ENCODE results near the gene SUGP1.

Gene SUGP1

DNA sequence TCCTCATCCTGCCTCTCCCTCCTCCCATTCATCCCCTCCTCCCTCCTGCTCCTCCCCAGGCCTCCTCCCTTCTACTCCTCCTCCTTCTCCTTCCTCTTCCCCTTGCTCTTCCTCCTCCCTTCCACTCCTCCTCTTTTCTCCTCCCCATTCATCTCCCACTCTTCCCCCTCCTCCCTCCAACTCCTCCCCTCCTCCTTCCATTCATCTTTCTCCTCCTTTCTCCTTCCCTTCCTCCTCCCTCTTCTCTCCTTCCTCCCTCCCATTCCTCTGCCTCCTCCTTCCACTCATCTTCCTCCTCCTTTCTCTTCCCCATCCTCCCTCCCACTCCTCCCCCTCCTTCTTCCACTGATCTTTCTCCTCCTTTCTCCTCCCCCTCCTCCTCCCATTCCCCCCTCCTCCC lies 80.6 kb downstream of the SUGP1 start:
- no peak overlapping the region for H3K27ac ChIP-seq (ENCODE audit: low read depth, low read length)
- H3K56ac ChIP-seq (ENCODE audit: low read length) = no peak overlapping the region
- no peak overlapping the region for H3K4me3 ChIP-seq (ENCODE audit: low read length)
- H3K27me3 ChIP-seq (ENCODE audit: insufficient read depth, low read length, poor library complexity) = no peaks in the 10 kb centered on the region
- no peak overlapping the region for H2BK15ac ChIP-seq (replicated peaks; ENCODE audit: low read depth)
- no peak overlapping the region for H3K23ac ChIP-seq (ENCODE audit: low read length)
- no peaks in the 10 kb centered on the region for H3K4me1 ChIP-seq (ENCODE audit: control insufficient read depth, low read depth, low read length)
- no peaks in the 10 kb centered on the region for H3K79me2 ChIP-seq (ENCODE audit: control insufficient read depth, insufficient read depth, low read length)
- no peak overlapping the region for H3K4me2 ChIP-seq (ENCODE audit: low read length)
- no peaks in the 10 kb centered on the region for H3K36me3 ChIP-seq (ENCODE audit: control insufficient read depth, insufficient read depth, low read length)
- H3K4ac ChIP-seq (ENCODE audit: low read depth, low read length) = no peak overlapping the region
- H3K9ac ChIP-seq (ENCODE audit: low read length) = no peak overlapping the region
- no peak for DNase-seq
- no peak overlapping the region for H2BK120ac ChIP-seq (ENCODE audit: low read depth, low read length)
- no peak overlapping the region for H3K18ac ChIP-seq (ENCODE audit: low read length)
- H2AK5ac ChIP-seq (ENCODE audit: low read length) = no peak overlapping the region
- no peaks in the 10 kb centered on the region for H3K79me1 ChIP-seq (ENCODE audit: low read length)
- no peak overlapping the region for H4K5ac ChIP-seq (ENCODE audit: low read length)
- H4K8ac ChIP-seq (ENCODE audit: low read depth, low read length) = no peak overlapping the region
- no peak overlapping the region for H2BK5ac ChIP-seq (ENCODE audit: low read length)

DNA sequence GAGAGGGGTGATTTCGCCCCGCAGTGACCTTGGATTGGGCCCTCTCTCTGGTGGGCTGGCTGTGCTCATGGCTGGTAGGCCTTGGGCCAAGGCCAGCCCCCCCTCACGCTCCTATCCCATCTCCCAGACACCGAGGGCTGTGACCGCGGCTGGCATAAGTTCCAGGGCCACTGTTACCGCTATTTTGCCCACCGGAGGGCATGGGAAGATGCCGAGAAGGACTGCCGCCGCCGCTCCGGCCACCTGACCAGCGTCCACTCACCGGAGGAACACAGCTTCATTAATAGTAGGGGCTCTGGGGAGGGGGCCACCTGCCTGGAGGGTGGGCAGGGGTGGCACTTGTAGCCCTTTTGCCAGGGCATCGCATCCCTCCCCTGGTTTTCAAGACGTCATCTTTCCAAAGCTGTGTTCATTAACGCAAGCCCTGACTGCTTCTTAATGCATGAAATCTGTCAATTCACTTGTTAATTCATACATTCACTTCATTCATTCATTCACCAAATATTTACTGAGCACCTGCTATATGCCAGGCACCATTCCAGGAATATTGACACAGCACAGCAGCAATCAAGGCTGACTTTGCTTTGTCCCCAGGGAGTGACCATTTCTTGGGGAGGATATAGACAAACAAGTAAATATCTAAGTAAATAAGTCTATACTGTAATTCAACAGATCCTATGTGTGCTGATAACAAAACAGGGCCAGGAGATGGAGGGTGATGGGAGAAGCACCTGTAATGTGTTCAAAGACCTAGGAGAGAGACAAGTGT lies 82.0 kb downstream of the SUGP1 start:
- H3K79me2 ChIP-seq (ENCODE audit: control insufficient read depth, insufficient read depth, low read length) = no peaks in the 10 kb centered on the region
- no peak overlapping the region for H3K4me2 ChIP-seq (ENCODE audit: low read length)
- no peaks in the 10 kb centered on the region for H3K36me3 ChIP-seq (ENCODE audit: control insufficient read depth, insufficient read depth, low read length)
- H3K79me1 ChIP-seq (ENCODE audit: low read length) = no peaks in the 10 kb centered on the region
- no peak for DNase-seq
- H3K27ac ChIP-seq (ENCODE audit: low read depth, low read length) = no peak overlapping the region
- no peak overlapping the region for H3K4me3 ChIP-seq (ENCODE audit: low read length)
- H4K5ac ChIP-seq (ENCODE audit: low read length) = no peak overlapping the region
- H3K18ac ChIP-seq (ENCODE audit: low read length) = no peak overlapping the region
- H2BK120ac ChIP-seq (ENCODE audit: low read depth, low read length) = no peak overlapping the region
- no peak overlapping the region for H2BK5ac ChIP-seq (ENCODE audit: low read length)
- H3K23ac ChIP-seq (ENCODE audit: low read length) = no peak overlapping the region
- no CpG with 5 or more reads among the region's 18 CpGs for WGBS (ENCODE audit: extremely low coverage, insufficient coverage, low lambda C conversion rate)
- H3K9ac ChIP-seq (ENCODE audit: low read length) = no peak overlapping the region
- no peak overlapping the region for H3K4ac ChIP-seq (ENCODE audit: low read depth, low read length)
- no peak overlapping the region for H2AK5ac ChIP-seq (ENCODE audit: low read length)
- H3K56ac ChIP-seq (ENCODE audit: low read length) = no peak overlapping the region
- no peak overlapping the region for H4K8ac ChIP-seq (ENCODE audit: low read depth, low read length)
- H3K4me1 ChIP-seq (ENCODE audit: control insufficient read depth, low read depth, low read length) = no peaks in the 10 kb centered on the region
- H3K27me3 ChIP-seq (ENCODE audit: insufficient read depth, low read length, poor library complexity) = no peaks in the 10 kb centered on the region
- H2BK15ac ChIP-seq (replicated peaks; ENCODE audit: low read depth) = no peak overlapping the region

DNA sequence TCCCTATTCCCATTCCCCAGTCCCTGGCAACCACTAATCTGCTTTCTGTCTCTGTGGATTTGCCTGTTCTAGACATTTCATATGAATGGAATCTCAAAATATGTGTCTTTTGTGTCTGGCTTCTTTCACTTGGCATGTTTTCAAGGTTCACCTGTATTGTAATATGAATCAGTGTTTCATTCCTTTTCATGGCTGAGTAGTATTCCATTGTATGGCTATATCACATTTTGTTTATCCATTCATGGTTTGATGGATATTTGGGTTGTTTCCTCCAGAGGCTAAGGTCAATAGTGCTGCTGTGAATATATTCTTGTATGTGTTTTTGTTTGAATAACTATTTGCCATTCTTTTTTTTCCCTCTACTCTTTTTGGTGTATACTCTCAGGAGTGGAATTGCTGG lies 84.1 kb downstream of the SUGP1 start:
- H3K23ac ChIP-seq (ENCODE audit: low read length) = no peak overlapping the region
- H2BK120ac ChIP-seq (ENCODE audit: low read depth, low read length) = no peak overlapping the region
- DNase-seq = no peak
- H3K79me2 ChIP-seq (ENCODE audit: control insufficient read depth, insufficient read depth, low read length) = no peaks in the 10 kb centered on the region
- H3K4me3 ChIP-seq (ENCODE audit: low read length) = no peak overlapping the region
- no peak overlapping the region for H2BK15ac ChIP-seq (replicated peaks; ENCODE audit: low read depth)
- no peaks in the 10 kb centered on the region for H3K79me1 ChIP-seq (ENCODE audit: low read length)
- H4K8ac ChIP-seq (ENCODE audit: low read depth, low read length) = no peak overlapping the region
- no peak overlapping the region for H3K9ac ChIP-seq (ENCODE audit: low read length)
- no peaks in the 10 kb centered on the region for H3K27me3 ChIP-seq (ENCODE audit: insufficient read depth, low read length, poor library complexity)
- H3K4ac ChIP-seq (ENCODE audit: low read depth, low read length) = no peak overlapping the region
- no peak overlapping the region for H3K4me2 ChIP-seq (ENCODE audit: low read length)
- H4K5ac ChIP-seq (ENCODE audit: low read length) = no peak overlapping the region
- H3K18ac ChIP-seq (ENCODE audit: low read length) = no peak overlapping the region
- no peaks in the 10 kb centered on the region for H3K36me3 ChIP-seq (ENCODE audit: control insufficient read depth, insufficient read depth, low read length)
- H3K56ac ChIP-seq (ENCODE audit: low read length) = no peak overlapping the region
- no peak overlapping the region for H2AK5ac ChIP-seq (ENCODE audit: low read length)
- H3K27ac ChIP-seq (ENCODE audit: low read depth, low read length) = no peak overlapping the region
- H2BK5ac ChIP-seq (ENCODE audit: low read length) = no peak overlapping the region
- no peaks in the 10 kb centered on the region for H3K4me1 ChIP-seq (ENCODE audit: control insufficient read depth, low read depth, low read length)

DNA sequence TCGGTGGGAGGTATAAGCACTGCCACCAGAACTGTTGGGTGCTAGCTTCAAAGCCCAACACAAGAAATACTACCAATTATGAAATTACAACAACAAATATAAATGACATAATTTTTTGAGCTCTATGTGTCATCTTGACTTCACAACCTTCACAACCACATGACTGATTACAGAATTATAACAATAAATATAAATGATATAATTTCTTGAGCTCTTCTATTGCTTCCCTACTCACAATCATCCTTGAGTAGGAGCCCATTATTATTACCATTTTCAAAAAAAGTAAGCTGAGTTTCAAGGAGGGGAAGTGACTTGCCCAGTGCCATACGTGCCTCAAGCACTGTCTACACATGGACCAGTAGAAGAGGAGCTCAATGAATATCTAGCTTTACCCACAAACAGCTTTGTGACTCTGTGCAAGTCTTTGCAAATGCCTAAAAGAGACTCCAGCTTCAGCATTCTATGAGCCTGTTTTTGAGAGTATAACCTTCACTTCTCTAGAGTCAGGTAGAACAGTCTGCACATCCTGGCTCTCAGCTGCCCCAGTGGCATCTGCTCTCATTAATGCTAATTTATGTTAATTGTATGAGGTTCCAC lies 86.0 kb downstream of the SUGP1 start:
- Histone ChIP-seq H4K5ac (ENCODE audit: low read length) (no peak overlapping the region), H3K4me1 (ENCODE audit: control insufficient read depth, low read depth, low read length) (no peaks in the 10 kb centered on the region), H3K79me2 (ENCODE audit: control insufficient read depth, insufficient read depth, low read length) (no peaks in the 10 kb centered on the region), H3K27me3 (ENCODE audit: insufficient read depth, low read length, poor library complexity) (no peaks in the 10 kb centered on the region), H3K36me3 (ENCODE audit: control insufficient read depth, insufficient read depth, low read length) (no peaks in the 10 kb centered on the region), H2BK5ac (ENCODE audit: low read length) (no peak overlapping the region), H3K4ac (ENCODE audit: low read depth, low read length) (no peak overlapping the region), H3K56ac (ENCODE audit: low read length) (no peak overlapping the region), H2BK15ac (replicated peaks; ENCODE audit: low read depth) (no peak overlapping the region), H3K18ac (ENCODE audit: low read length) (no peak overlapping the region), H3K4me2 (ENCODE audit: low read length) (no peak overlapping the region), H3K27ac (ENCODE audit: low read depth, low read length) (no peak overlapping the region), H4K8ac (ENCODE audit: low read depth, low read length) (no peak overlapping the region), H3K79me1 (ENCODE audit: low read length) (no peaks in the 10 kb centered on the region), H3K4me3 (ENCODE audit: low read length) (no peak overlapping the region), H2BK120ac (ENCODE audit: low read depth, low read length) (no peak overlapping the region), H2AK5ac (ENCODE audit: low read length) (no peak overlapping the region), H3K9ac (ENCODE audit: low read length) (no peak overlapping the region), H3K23ac (ENCODE audit: low read length) (no peak overlapping the region)
- no CpG with 5 or more reads among the region's 2 CpGs for WGBS (ENCODE audit: extremely low coverage, insufficient coverage, low lambda C conversion rate)
- no peak for DNase-seq

DNA sequence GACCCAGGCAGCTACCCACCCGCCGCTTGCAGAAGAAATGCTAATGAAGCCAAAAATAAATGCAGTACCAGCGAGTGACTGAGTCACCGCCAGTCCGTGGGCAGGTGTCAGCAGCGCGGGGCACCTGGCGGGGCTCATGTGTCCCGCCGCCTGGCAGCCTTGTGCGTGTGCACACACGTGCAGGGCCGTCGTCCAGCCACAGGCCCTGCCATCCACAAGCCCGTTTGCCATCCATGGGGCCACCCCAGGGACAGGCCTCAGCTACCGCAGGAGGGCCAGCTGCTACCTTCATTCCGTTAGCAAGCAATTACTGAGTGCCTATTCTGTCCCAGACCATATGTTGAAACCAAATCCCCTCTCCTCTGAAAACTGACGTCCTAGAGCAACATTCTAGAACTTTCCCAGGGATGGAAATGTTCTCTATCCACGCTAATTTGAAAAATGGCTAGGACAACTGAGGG lies 88.0 kb downstream of the SUGP1 start:
- WGBS (ENCODE audit: extremely low coverage, insufficient coverage, low lambda C conversion rate) = no CpG with 5 or more reads among the region's 19 CpGs
- DNase-seq = no peak
- no peak overlapping the region for H3K9ac ChIP-seq (ENCODE audit: low read length)
- no peak overlapping the region for H2BK5ac ChIP-seq (ENCODE audit: low read length)
- H3K4me1 ChIP-seq (ENCODE audit: control insufficient read depth, low read depth, low read length) = no peaks in the 10 kb centered on the region
- H2AK5ac ChIP-seq (ENCODE audit: low read length) = no peak overlapping the region
- H2BK15ac ChIP-seq (replicated peaks; ENCODE audit: low read depth) = no peak overlapping the region
- H3K23ac ChIP-seq (ENCODE audit: low read length) = no peak overlapping the region
- H3K36me3 ChIP-seq (ENCODE audit: control insufficient read depth, insufficient read depth, low read length) = no peaks in the 10 kb centered on the region
- no peak overlapping the region for H3K4me3 ChIP-seq (ENCODE audit: low read length)
- H4K8ac ChIP-seq (ENCODE audit: low read depth, low read length) = no peak overlapping the region
- H3K18ac ChIP-seq (ENCODE audit: low read length) = no peak overlapping the region
- H3K27me3 ChIP-seq (ENCODE audit: insufficient read depth, low read length, poor library complexity) = no peaks in the 10 kb centered on the region
- no peaks in the 10 kb centered on the region for H3K79me1 ChIP-seq (ENCODE audit: low read length)
- no peak overlapping the region for H3K4ac ChIP-seq (ENCODE audit: low read depth, low read length)
- no peak overlapping the region for H3K56ac ChIP-seq (ENCODE audit: low read length)
- H2BK120ac ChIP-seq (ENCODE audit: low read depth, low read length) = no peak overlapping the region
- H4K5ac ChIP-seq (ENCODE audit: low read length) = no peak overlapping the region
- no peaks in the 10 kb centered on the region for H3K79me2 ChIP-seq (ENCODE audit: control insufficient read depth, insufficient read depth, low read length)
- H3K4me2 ChIP-seq (ENCODE audit: low read length) = no peak overlapping the region
- H3K27ac ChIP-seq (ENCODE audit: low read depth, low read length) = no peak overlapping the region

GRCh38 chr19:19230999-19231398 lies 89.3 kb downstream of the SUGP1 start:
- no peak for DNase-seq
- H2BK5ac ChIP-seq (ENCODE audit: low read length) = no peak overlapping the region
- H2AK5ac ChIP-seq (ENCODE audit: low read length) = no peak overlapping the region
- no peak overlapping the region for H3K4me2 ChIP-seq (ENCODE audit: low read length)
- H3K36me3 ChIP-seq (ENCODE audit: control insufficient read depth, insufficient read depth, low read length) = no peaks in the 10 kb centered on the region
- no peak overlapping the region for H2BK15ac ChIP-seq (replicated peaks; ENCODE audit: low read depth)
- H3K27ac ChIP-seq (ENCODE audit: low read depth, low read length) = no peak overlapping the region
- no peak overlapping the region for H2BK120ac ChIP-seq (ENCODE audit: low read depth, low read length)
- H3K4me3 ChIP-seq (ENCODE audit: low read length) = no peak overlapping the region
- no peak overlapping the region for H4K5ac ChIP-seq (ENCODE audit: low read length)
- H3K4me1 ChIP-seq (ENCODE audit: control insufficient read depth, low read depth, low read length) = no peaks in the 10 kb centered on the region
- no CpG with 5 or more reads among the region's 9 CpGs for WGBS (ENCODE audit: extremely low coverage, insufficient coverage, low lambda C conversion rate)
- no peaks in the 10 kb centered on the region for H3K79me2 ChIP-seq (ENCODE audit: control insufficient read depth, insufficient read depth, low read length)
- H3K23ac ChIP-seq (ENCODE audit: low read length) = no peak overlapping the region
- no peaks in the 10 kb centered on the region for H3K79me1 ChIP-seq (ENCODE audit: low read length)
- H3K4ac ChIP-seq (ENCODE audit: low read depth, low read length) = no peak overlapping the region
- no peak overlapping the region for H3K9ac ChIP-seq (ENCODE audit: low read length)
- no peaks in the 10 kb centered on the region for H3K27me3 ChIP-seq (ENCODE audit: insufficient read depth, low read length, poor library complexity)
- no peak overlapping the region for H4K8ac ChIP-seq (ENCODE audit: low read depth, low read length)
- no peak overlapping the region for H3K56ac ChIP-seq (ENCODE audit: low read length)
- H3K18ac ChIP-seq (ENCODE audit: low read length) = no peak overlapping the region
